Endothelial cell of umbilical vein (primary cell): Measurements from ENCODE around the gene PREP. TPM values are rescaled to one million over a fixed set of nuclear protein-coding genes. Genes with fewer than 3 reads are reported as not detected.

Experiments used
- BruUV-seq: library from RNA; stranded (reverse); fragments of 400-500 nt; replicated peaks from 2 replicates; lab custom pipeline; 2021; lab: Mats Ljungman, UMichigan
- CTCF ChIA-PET: fragments of 300-600, 350-600 bp; sonication (Branson Sonifier 250); formaldehyde crosslinking; loops from one replicate; lab custom pipeline; 2021; ENCODE audit warnings: antibody characterized with exemption, inconsistent platforms; lab: Charles Lee
- POLR2A ChIA-PET: fragments of 300-600, 350-600 bp; sonication (Branson Sonifier 250); formaldehyde crosslinking; loops from one replicate; lab custom pipeline; 2021; ENCODE audit warnings: antibody characterized with exemption, inconsistent platforms; lab: Charles Lee
- DNase-seq: peaks from one replicate; pipeline ENCODE4 v3.0.0-alpha.2; 2011; ENCODE audit warnings: low read depth, low spot score
- FAIRE-seq: peaks from 2 replicates; lab custom pipeline; 2011; peaks lifted over from hg19 to GRCh38; lab: Jason Lieb, UNC
- H2AFZ ChIP-seq: 2 replicates; pipeline ENCODE4 v1.6.0; 2012; ENCODE audit warnings: low read depth, low read length, control low read depth, inconsistent platforms
- H3K27ac ChIP-seq: 2 replicates; pipeline ENCODE4 v1.5.1; 2011; ENCODE audit warnings: low read depth, mild to moderate bottlenecking, control low read depth, low read length, moderate library complexity; ENCODE audit not compliant: insufficient read depth
- H3K27me3 ChIP-seq, 2 experiments: 2 replicates each; pipeline versions ENCODE4 v1.6.0 to v1.6.1; 2011; ENCODE audit warnings: low read length in 2 of 2, mixed read lengths in 1 of 2; ENCODE audit not compliant: control insufficient read depth in 2 of 2, insufficient read depth in 2 of 2
- H3K36me3 ChIP-seq, 2 experiments: 2 replicates in 1 of 2; 3 replicates in 1 of 2; pipeline ENCODE4 v1.5.1; 2011; ENCODE audit warnings: low read length in 2 of 2, mild to moderate bottlenecking in 1 of 2, moderate library complexity in 1 of 2; ENCODE audit not compliant: control insufficient read depth in 2 of 2, insufficient read depth in 2 of 2; ENCODE audit errors: extremely low read depth in 1 of 2
- H3K4me1 ChIP-seq: 3 replicates; pipeline ENCODE4 v1.5.1; 2011; ENCODE audit warnings: mild to moderate bottlenecking, low read length; ENCODE audit not compliant: control insufficient read depth, insufficient read depth; ENCODE audit errors: extremely low read depth
- H3K4me2 ChIP-seq: 2 replicates; pipeline ENCODE4 v1.6.1; 2011; ENCODE audit warnings: low read length, control low read depth, mixed read lengths; ENCODE audit not compliant: insufficient read depth
- H3K4me3 ChIP-seq, 3 experiments: fragments of 200-600 bp in 1 of 3; sonication (generic), shearing (Covaris generic) in 1 of 3; replicated peaks in 1 of 3; 2 replicates each; pipeline ENCODE4 v1.5.1; 2011 to 2016; ENCODE audit warnings: control low read depth in 3 of 3, low read length in 3 of 3, mild to moderate bottlenecking in 2 of 3, inconsistent platforms in 1 of 3, low read depth in 1 of 3, moderate library complexity in 1 of 3; ENCODE audit not compliant: insufficient read depth in 1 of 3
- H3K79me2 ChIP-seq: 2 replicates; pipeline ENCODE4 v1.6.0; 2012; ENCODE audit warnings: low read length, inconsistent platforms; ENCODE audit not compliant: control insufficient read depth, insufficient read depth
- H3K9ac ChIP-seq: replicated peaks from 2 replicates; pipeline ENCODE3; 2011; ENCODE audit warnings: low read length, control low read depth; ENCODE audit not compliant: insufficient read depth; ENCODE audit errors: extremely low read depth
- H3K9me1 ChIP-seq: replicated peaks from 3 replicates; pipeline ENCODE4 v1.6.0; 2011; ENCODE audit warnings: mild to moderate bottlenecking, low read length; ENCODE audit not compliant: control insufficient read depth, insufficient read depth; ENCODE audit errors: extremely low read depth
- H3K9me3 ChIP-seq: replicated peaks from 2 replicates; pipeline ENCODE4 v1.5.1; 2012; ENCODE audit warnings: low read length, inconsistent platforms; ENCODE audit not compliant: control insufficient read depth, insufficient read depth
- H4K20me1 ChIP-seq: replicated peaks from 2 replicates; pipeline ENCODE3; 2011; ENCODE audit warnings: mild to moderate bottlenecking, low read length; ENCODE audit not compliant: control insufficient read depth, insufficient read depth; ENCODE audit errors: extremely low read depth
- EZH2 ChIP-seq: IDR thresholded peaks from 2 replicates; pipeline ENCODE4 v1.6.1; 2012; ENCODE audit warnings: borderline replicate concordance, low read depth, mild to moderate bottlenecking, moderate library complexity, low read length, inconsistent platforms; ENCODE audit not compliant: severe bottlenecking
- FOS ChIP-seq: IDR thresholded peaks from 2 replicates; pipeline ENCODE4 v1.6.1; 2011; ENCODE audit warnings: mild to moderate bottlenecking, low read length, moderate library complexity, borderline replicate concordance; ENCODE audit not compliant: insufficient read depth
- GATA2 ChIP-seq: IDR thresholded peaks from 2 replicates; pipeline ENCODE4 v1.7.0; 2011; ENCODE audit warnings: low read depth, mild to moderate bottlenecking, moderate library complexity, mixed read lengths, low read length; ENCODE audit not compliant: insufficient read length, insufficient read depth
- JUN ChIP-seq: IDR thresholded peaks from 2 replicates; pipeline ENCODE4 v1.6.1; 2011; ENCODE audit warnings: borderline replicate concordance, low read depth; ENCODE audit not compliant: insufficient read length, insufficient read depth
- MYC ChIP-seq: IDR thresholded peaks from one replicate; pipeline ENCODE4 v1.6.1; 2011; ENCODE audit warnings: mild to moderate bottlenecking, low read depth, low read length
- POLR2A ChIP-seq: IDR thresholded peaks from 2 replicates; pipeline ENCODE4 v1.6.1; 2012; ENCODE audit warnings: low read depth, mild to moderate bottlenecking, control low read depth, low read length
- POLR2AphosphoS5 ChIP-seq: IDR thresholded peaks from 2 replicates; pipeline ENCODE4 v1.6.1; 2012; ENCODE audit warnings: low read depth, mild to moderate bottlenecking, control low read depth, low read length, moderate library complexity; ENCODE audit not compliant: insufficient read depth
- dilution Hi-C: fragments of 300-500 bp; cut with MboI; formaldehyde crosslinking; loops from one replicate; pipeline ENCODE4 v1.15.0; 2019; ENCODE audit warnings: low sequenced_read_pairs; ENCODE audit not compliant: extremely low pct_ligation_motif_present
- intact Hi-C: fragments of 100-400 bp; cut with micrococcal nuclease; formaldehyde crosslinking; loops from one replicate; pipeline ENCODE4 v1.10.0; 2022
- polyA plus RNA-seq, 4 experiments: library from polyadenylated mRNA; depleted of rRNA in 3 of 4; stranded (reverse) in 3 of 4; unstranded in 1 of 4; fragments of >200 nt; gene quantifications; 2 replicates each; pipeline versions ENCODE4 v1.2.1 to v1.2.3, GENCODE V29; 2011 to 2012; ENCODE audit warnings: missing spikeins in 1 of 4
- total RNA-seq: library from RNA; stranded (reverse); gene quantifications from 2 replicates; pipeline ENCODE4 v1.2.3, GENCODE V29; 2021
- TF ChIP-seq, protein P1 (sequence below), 2 donors: IDR thresholded peaks; 1 replicate in 1 of 2; 2 replicates in 1 of 2; pipeline ENCODE4 v1.5.1; 2011; ENCODE audit warnings: low read length in 2 of 2, mild to moderate bottlenecking in 2 of 2, moderate library complexity in 2 of 2, control low read depth in 1 of 2, inconsistent platforms in 1 of 2, low read depth in 1 of 2; ENCODE audit not compliant: insufficient read depth in 1 of 2; ENCODE audit errors: extremely low read depth in 1 of 2
- TF ChIP-seq, protein P2 (sequence below): IDR thresholded peaks from 2 replicates; pipeline ENCODE4 v1.6.1; 2011; ENCODE audit not compliant: insufficient read depth, insufficient read length

PREP gene
- total and polyA plus RNA-seq, 2 donors (not counting 3 experiments of a cell fraction or from before 2014, with no cell fraction given): 17.2 to 37.7 TPM

DNA sequence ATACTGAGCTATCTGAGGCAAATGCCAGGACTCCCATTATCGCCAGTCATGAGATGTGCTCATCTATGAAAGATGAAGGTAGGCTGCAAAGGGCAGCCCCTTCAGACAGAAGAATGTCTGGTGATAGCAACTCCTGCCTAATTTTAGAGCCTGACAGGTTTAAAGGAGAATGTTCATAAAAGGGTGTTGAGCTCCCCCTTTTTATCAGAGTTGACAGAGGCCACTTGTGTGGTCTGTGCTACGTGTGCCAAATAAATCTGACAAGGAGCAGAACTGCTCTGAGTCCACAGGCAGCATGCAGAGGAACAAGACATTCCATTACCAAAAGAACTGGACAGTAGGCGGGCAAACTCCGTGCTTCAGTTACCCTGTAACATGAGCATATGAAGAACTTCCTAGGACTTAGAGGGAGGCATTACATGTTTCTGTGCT is 101.8 kb downstream of the PREP start:
- H3K36me3 ChIP-seq: no peaks in the 10 kb centered on the region
- H3K4me2 ChIP-seq: no peak overlapping the region
- H3K9ac ChIP-seq: no peak overlapping the region
- no peaks in the 10 kb centered on the region for H3K27me3 ChIP-seq
- no peaks in the 10 kb centered on the region for H3K9me1 ChIP-seq
- no peak overlapping the region for H3K27ac ChIP-seq
- ChIA-PET CTCF (no interaction called here), POLR2A (no interaction called here)
- H3K4me3 ChIP-seq: no peak overlapping the region
- TF ChIP-seq EZH2 (no peak), JUN (no peak), MYC (no peak), POLR2AphosphoS5 (no peak), POLR2A (no peak), FOS (no peak), GATA2 (no peak)
- TF ChIP-seq, protein P1, sequence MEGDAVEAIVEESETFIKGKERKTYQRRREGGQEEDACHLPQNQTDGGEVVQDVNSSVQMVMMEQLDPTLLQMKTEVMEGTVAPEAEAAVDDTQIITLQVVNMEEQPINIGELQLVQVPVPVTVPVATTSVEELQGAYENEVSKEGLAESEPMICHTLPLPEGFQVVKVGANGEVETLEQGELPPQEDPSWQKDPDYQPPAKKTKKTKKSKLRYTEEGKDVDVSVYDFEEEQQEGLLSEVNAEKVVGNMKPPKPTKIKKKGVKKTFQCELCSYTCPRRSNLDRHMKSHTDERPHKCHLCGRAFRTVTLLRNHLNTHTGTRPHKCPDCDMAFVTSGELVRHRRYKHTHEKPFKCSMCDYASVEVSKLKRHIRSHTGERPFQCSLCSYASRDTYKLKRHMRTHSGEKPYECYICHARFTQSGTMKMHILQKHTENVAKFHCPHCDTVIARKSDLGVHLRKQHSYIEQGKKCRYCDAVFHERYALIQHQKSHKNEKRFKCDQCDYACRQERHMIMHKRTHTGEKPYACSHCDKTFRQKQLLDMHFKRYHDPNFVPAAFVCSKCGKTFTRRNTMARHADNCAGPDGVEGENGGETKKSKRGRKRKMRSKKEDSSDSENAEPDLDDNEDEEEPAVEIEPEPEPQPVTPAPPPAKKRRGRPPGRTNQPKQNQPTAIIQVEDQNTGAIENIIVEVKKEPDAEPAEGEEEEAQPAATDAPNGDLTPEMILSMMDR (IDR thresholded peaks at IDR 0.05; ENCODE audit: extremely low read depth in 1 of 2, insufficient read depth in 1 of 2, low read depth in 1 of 2, low read length in 2 of 2): no peak
- TF ChIP-seq, protein P2, sequence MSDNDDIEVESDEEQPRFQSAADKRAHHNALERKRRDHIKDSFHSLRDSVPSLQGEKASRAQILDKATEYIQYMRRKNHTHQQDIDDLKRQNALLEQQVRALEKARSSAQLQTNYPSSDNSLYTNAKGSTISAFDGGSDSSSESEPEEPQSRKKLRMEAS: no peak
- no peaks in the 10 kb centered on the region for H4K20me1 ChIP-seq
- no peak overlapping the region for H2AFZ ChIP-seq
- H3K4me1 ChIP-seq: no peaks in the 10 kb centered on the region
- FAIRE-seq (no peak), DNase-seq (no peak)
- no peaks in the 10 kb centered on the region for H3K79me2 ChIP-seq
- H3K9me3 ChIP-seq: no peaks in the 10 kb centered on the region
- dilution Hi-C loops (no loop called here), intact Hi-C loops (no loop called here)
- BruUV-seq: no TSS peak
